WTC11 (cell line): Measurements from ENCODE around the gene STK16. TPM values are rescaled to one million over a fixed set of nuclear protein-coding genes. Genes with fewer than 3 reads are reported as not detected.

Experiments used
- ATAC-seq: fragments of 200-7000 bp; cut with Tn5 transposase; 2 replicates; pipeline ENCODE4 v1.10.0; 2021; ENCODE audit warnings: mild to moderate bottlenecking, moderate library complexity
- CTCF ChIA-PET: fragments of 300-600 bp; sonication (Branson Sonifier 250); formaldehyde crosslinking; loops from one replicate; lab custom pipeline; 2021; ENCODE audit warnings: antibody characterized with exemption; lab: Charles Lee
- POLR2A ChIA-PET: fragments of 350-600 bp; sonication (Branson Sonifier 250); formaldehyde crosslinking; loops from one replicate; lab custom pipeline; 2021; ENCODE audit warnings: antibody characterized with exemption; lab: Charles Lee
- DNase-seq: peaks from one replicate; pipeline ENCODE4 v3.0.0; 2021; ENCODE audit warnings: low spot score
- H3K27ac Mint-ChIP-seq: 2 replicates; pipeline ENCODE4 v1.8.0; 2021; ENCODE audit warnings: mixed read lengths
- H3K27me3 Mint-ChIP-seq: 2 replicates; pipeline ENCODE4 v1.8.0; 2021; ENCODE audit warnings: low read depth, mild to moderate bottlenecking, moderate library complexity, mixed read lengths
- H3K36me3 Mint-ChIP-seq: 2 replicates; pipeline ENCODE4 v1.8.0; 2021; ENCODE audit warnings: mixed read lengths
- H3K4me1 Mint-ChIP-seq: 2 replicates; pipeline ENCODE4 v1.8.0; 2022; ENCODE audit warnings: mixed read lengths
- H3K4me3 Mint-ChIP-seq: 2 replicates; pipeline ENCODE4 v1.8.0; 2021; ENCODE audit warnings: mild to moderate bottlenecking, moderate library complexity, mixed read lengths
- H3K9me3 Mint-ChIP-seq: 2 replicates; pipeline ENCODE4 v1.8.0; 2021; ENCODE audit warnings: mixed read lengths
- ATF1 ChIP-seq: sonication (generic); formaldehyde crosslinking; IDR thresholded peaks from 2 replicates; pipeline ENCODE4 v1.8.1; 2023; ENCODE audit warnings: mild to moderate bottlenecking, moderate library complexity, missing genetic modification reagents
- CREB1 ChIP-seq: sonication (generic); formaldehyde crosslinking; IDR thresholded peaks from 2 replicates; pipeline ENCODE4 v1.8.0; 2023; ENCODE audit warnings: mild to moderate bottlenecking, missing genetic modification reagents
- ELF4 ChIP-seq: sonication (generic); formaldehyde crosslinking; IDR thresholded peaks from 2 replicates; pipeline ENCODE4 v1.8.1; 2022; ENCODE audit warnings: low read depth, mild to moderate bottlenecking, moderate library complexity, missing genetic modification reagents
- FOXJ3 ChIP-seq: sonication (generic); formaldehyde crosslinking; IDR thresholded peaks from 2 replicates; pipeline ENCODE4 v1.9.0; 2021; ENCODE audit warnings: missing genetic modification reagents, mild to moderate bottlenecking, borderline replicate concordance
- FOXK1 ChIP-seq: sonication (generic); formaldehyde crosslinking; IDR thresholded peaks from 2 replicates; pipeline ENCODE4 v1.8.0; 2022; ENCODE audit warnings: mild to moderate bottlenecking, moderate library complexity, missing genetic modification reagents
- GABPB1 ChIP-seq: sonication (generic); formaldehyde crosslinking; IDR thresholded peaks from 2 replicates; pipeline ENCODE4 v1.8.1; 2023; ENCODE audit warnings: mild to moderate bottlenecking, missing genetic modification reagents
- GTF2I ChIP-seq: fragments of 250-450 bp; sonication (Bioruptor Pico); conservative IDR thresholded peaks from 2 replicates; pipeline ENCODE4 v1.4.0; 2021; ENCODE audit warnings: mild to moderate bottlenecking
- IRF2 ChIP-seq: sonication (generic); formaldehyde crosslinking; IDR thresholded peaks from 2 replicates; pipeline ENCODE4 v1.8.0; 2022; ENCODE audit warnings: low read depth, missing genetic modification reagents, borderline replicate concordance
- JUN ChIP-seq: sonication (generic); formaldehyde crosslinking; IDR thresholded peaks from 2 replicates; pipeline ENCODE4 v1.8.0; 2023; ENCODE audit warnings: mild to moderate bottlenecking, missing genetic modification reagents
- KAT7 ChIP-seq: sonication (generic); formaldehyde crosslinking; IDR thresholded peaks from 2 replicates; pipeline ENCODE4 v1.8.1; 2023; ENCODE audit warnings: missing genetic modification reagents, mild to moderate bottlenecking, borderline replicate concordance
- NFATC4 ChIP-seq: fragments of 250-450 bp; sonication (Bioruptor Pico); IDR thresholded peaks from 2 replicates; pipeline ENCODE4 v1.9.0; 2021; ENCODE audit warnings: mild to moderate bottlenecking
- NFE2L1 ChIP-seq: sonication (generic); formaldehyde crosslinking; IDR thresholded peaks from 2 replicates; pipeline ENCODE4 v1.8.1; 2023; ENCODE audit warnings: missing genetic modification reagents
- NFYB ChIP-seq: sonication (generic); formaldehyde crosslinking; conservative IDR thresholded peaks from 2 replicates; pipeline ENCODE4 v1.8.0; 2022; ENCODE audit warnings: low read depth, missing genetic modification reagents
- ZNF317 ChIP-seq: sonication (generic); formaldehyde crosslinking; IDR thresholded peaks from 2 replicates; pipeline ENCODE4 v1.8.1; 2023; ENCODE audit warnings: low read depth, mild to moderate bottlenecking, moderate library complexity, missing genetic modification reagents, borderline replicate concordance
- ZNF396 ChIP-seq: fragments of 250-450 bp; sonication (Bioruptor Pico); IDR thresholded peaks from 2 replicates; pipeline ENCODE4 v1.8.0; 2021; ENCODE audit warnings: mild to moderate bottlenecking, moderate library complexity, borderline replicate concordance
- total RNA-seq: library from RNA; stranded (reverse); gene quantifications from 3 replicates; pipeline ENCODE4 v1.2.3, GENCODE V29; 2021
- TF ChIP-seq, protein P1 (sequence below): sonication (generic); formaldehyde crosslinking; IDR thresholded peaks from 2 replicates; pipeline ENCODE4 v1.8.1; 2022; ENCODE audit warnings: mild to moderate bottlenecking, missing genetic modification reagents, moderate library complexity, borderline replicate concordance
- TF ChIP-seq, protein P2 (sequence below): sonication (generic); formaldehyde crosslinking; IDR thresholded peaks from 2 replicates; pipeline ENCODE4 v1.8.0; 2022; ENCODE audit warnings: mild to moderate bottlenecking, missing genetic modification reagents
- TF ChIP-seq, protein P3 (sequence below): sonication (generic); formaldehyde crosslinking; IDR thresholded peaks from 2 replicates; pipeline ENCODE4 v1.8.0; 2023; ENCODE audit warnings: missing genetic modification reagents, mild to moderate bottlenecking, borderline replicate concordance
- TF ChIP-seq, protein P4 (sequence below): sonication (generic); formaldehyde crosslinking; IDR thresholded peaks from 2 replicates; pipeline ENCODE4 v1.8.1; 2023; ENCODE audit warnings: mild to moderate bottlenecking, missing genetic modification reagents, moderate library complexity
- TF ChIP-seq, protein P5 (sequence below): sonication (generic); formaldehyde crosslinking; IDR thresholded peaks from 2 replicates; pipeline ENCODE4 v1.8.1; 2022; ENCODE audit warnings: mild to moderate bottlenecking, moderate library complexity, missing genetic modification reagents

The STK16 gene
- total RNA-seq, 1 experiment from 2014 or later = 27.5 TPM

DNA sequence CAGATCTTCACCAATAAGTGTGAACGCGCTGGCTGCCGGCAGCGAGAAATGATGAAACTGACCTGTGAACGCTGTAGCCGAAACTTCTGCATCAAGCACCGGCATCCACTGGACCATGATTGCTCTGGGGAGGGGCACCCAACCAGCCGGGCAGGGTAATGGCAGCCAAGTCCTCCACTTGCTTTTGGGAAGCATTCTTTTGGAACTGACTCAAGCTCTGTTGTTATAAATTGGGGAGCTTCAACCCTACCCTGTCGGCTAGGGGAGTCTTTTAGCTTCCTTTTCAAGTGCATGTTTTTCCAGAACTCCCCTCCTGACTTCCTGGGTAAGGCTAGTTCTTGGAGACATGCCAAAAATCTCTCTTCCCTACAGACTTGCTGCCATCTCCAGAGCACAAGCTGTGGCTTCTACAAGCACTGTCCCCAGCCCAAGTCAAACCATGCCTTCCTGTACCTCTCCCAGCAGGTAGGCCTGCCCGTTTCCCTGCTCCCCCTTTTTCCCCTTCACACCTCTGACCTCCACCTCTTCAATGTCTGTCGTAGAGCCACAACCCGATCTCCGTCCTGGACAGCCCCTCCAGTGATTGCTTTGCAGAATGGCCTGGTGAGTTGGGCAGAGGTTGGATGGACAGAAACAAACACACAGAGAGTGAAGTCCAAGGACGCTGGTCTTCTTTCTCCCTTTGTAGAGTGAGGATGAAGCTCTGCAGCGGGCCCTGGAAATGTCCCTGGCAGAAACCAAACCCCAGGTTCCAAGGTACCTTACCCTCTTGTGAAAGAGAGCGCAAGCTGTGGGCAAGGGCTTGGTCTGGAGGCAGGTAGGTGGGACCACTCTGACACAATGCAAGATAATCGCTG lies 37.2 kb upstream of the STK16 start:
- Mint-ChIP-seq H3K9me3 (peaks cover 5% of the 10 kb centered on the region), H3K4me1 (peaks cover 6% of the 10 kb centered on the region), H3K27ac (peak overlapping the region; percentile 88; the same call in 1 of the 2 replicates), H3K27me3 (peaks cover 11% of the 10 kb centered on the region), H3K36me3 (peaks cover 42% of the 10 kb centered on the region), H3K4me3 (peak overlapping the region; percentile 74)
- DNase-seq (no peak), ATAC-seq (no peak)
- TF ChIP-seq, protein P1, sequence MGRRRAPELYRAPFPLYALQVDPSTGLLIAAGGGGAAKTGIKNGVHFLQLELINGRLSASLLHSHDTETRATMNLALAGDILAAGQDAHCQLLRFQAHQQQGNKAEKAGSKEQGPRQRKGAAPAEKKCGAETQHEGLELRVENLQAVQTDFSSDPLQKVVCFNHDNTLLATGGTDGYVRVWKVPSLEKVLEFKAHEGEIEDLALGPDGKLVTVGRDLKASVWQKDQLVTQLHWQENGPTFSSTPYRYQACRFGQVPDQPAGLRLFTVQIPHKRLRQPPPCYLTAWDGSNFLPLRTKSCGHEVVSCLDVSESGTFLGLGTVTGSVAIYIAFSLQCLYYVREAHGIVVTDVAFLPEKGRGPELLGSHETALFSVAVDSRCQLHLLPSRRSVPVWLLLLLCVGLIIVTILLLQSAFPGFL (CRISPR knock-in tag) = no peak
- TF ChIP-seq GABPB1 = peak; percentile 56
- POLR2A ChIA-PET = no interaction called here
- CTCF ChIA-PET = no interaction called here

DNA sequence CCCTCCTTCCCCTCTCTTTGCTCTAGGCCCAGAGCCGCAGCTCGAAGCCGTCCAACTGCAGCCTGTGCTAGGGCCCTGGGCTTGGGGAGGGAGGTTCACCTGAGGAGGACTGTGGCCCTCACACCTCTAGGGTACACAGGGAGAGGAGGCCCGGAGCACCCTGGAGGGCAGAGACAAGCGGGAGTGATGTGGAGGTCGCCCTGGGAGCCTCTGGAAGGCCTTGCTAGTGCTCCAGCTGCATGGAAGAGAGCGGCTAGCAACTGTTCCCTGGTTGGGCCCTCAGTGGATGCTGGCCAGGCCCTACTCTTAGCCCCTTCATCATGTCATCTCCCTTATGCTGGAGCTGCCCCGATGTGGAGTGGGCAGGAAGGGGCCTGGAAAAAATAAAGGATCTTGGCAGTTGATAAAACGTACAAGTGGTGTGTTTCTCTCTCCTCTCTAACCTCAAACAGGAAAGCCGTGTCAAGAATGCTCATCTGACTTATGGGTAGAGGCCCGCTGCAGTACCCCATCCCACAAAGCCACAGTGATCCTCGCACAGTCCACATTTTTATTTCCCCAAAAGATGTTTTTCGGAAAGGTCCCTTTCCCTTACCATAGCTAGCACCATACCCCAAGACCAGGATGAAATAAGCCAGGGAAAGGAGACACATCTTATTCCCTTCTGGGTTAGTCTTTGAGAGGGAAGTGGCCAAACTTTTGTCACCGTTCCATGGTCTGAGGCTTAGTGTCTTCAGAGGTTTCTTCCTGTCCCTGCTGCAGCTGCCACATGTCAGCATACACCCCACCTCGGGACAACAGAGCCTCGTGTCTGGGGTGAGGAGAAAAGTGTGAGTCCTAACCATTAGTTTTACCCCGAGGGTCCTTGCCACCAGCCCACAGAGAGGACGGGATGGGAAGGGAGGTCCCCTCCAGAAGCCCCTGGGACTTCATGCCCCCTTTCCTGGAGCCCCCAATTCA lies 35.8 kb upstream of the STK16 start:
- H3K4me3 Mint-ChIP-seq = no peak overlapping the region
- H3K27ac Mint-ChIP-seq = no peak overlapping the region
- no peak for ATAC-seq
- H3K36me3 Mint-ChIP-seq = peaks cover 54% of the 10 kb centered on the region
- ChIA-PET CTCF (no interaction called here), POLR2A (no interaction called here)
- no peak for DNase-seq
- peaks cover 6% of the 10 kb centered on the region for H3K4me1 Mint-ChIP-seq
- peaks cover 2% of the 10 kb centered on the region for H3K9me3 Mint-ChIP-seq
- peaks cover 8% of the 10 kb centered on the region for H3K27me3 Mint-ChIP-seq
- TF ChIP-seq NFATC4 (CRISPR knock-in tag) (no peak), ELF4 (CRISPR knock-in tag) (no peak), FOXK1 (CRISPR knock-in tag) (no peak), GTF2I (CRISPR knock-in tag) (no peak), ZNF317 (no peak), ZNF396 (no peak), IRF2 (CRISPR knock-in tag) (no peak), ATF1 (no peak), NFYB (CRISPR knock-in tag) (no peak), CREB1 (CRISPR knock-in tag) (no peak), NFE2L1 (no peak), KAT7 (CRISPR knock-in tag) (no peak), FOXJ3 (no peak), JUN (no peak)
- TF ChIP-seq, protein P2, sequence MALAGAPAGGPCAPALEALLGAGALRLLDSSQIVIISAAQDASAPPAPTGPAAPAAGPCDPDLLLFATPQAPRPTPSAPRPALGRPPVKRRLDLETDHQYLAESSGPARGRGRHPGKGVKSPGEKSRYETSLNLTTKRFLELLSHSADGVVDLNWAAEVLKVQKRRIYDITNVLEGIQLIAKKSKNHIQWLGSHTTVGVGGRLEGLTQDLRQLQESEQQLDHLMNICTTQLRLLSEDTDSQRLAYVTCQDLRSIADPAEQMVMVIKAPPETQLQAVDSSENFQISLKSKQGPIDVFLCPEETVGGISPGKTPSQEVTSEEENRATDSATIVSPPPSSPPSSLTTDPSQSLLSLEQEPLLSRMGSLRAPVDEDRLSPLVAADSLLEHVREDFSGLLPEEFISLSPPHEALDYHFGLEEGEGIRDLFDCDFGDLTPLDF (CRISPR knock-in tag) = no peak
- TF ChIP-seq, protein P3, sequence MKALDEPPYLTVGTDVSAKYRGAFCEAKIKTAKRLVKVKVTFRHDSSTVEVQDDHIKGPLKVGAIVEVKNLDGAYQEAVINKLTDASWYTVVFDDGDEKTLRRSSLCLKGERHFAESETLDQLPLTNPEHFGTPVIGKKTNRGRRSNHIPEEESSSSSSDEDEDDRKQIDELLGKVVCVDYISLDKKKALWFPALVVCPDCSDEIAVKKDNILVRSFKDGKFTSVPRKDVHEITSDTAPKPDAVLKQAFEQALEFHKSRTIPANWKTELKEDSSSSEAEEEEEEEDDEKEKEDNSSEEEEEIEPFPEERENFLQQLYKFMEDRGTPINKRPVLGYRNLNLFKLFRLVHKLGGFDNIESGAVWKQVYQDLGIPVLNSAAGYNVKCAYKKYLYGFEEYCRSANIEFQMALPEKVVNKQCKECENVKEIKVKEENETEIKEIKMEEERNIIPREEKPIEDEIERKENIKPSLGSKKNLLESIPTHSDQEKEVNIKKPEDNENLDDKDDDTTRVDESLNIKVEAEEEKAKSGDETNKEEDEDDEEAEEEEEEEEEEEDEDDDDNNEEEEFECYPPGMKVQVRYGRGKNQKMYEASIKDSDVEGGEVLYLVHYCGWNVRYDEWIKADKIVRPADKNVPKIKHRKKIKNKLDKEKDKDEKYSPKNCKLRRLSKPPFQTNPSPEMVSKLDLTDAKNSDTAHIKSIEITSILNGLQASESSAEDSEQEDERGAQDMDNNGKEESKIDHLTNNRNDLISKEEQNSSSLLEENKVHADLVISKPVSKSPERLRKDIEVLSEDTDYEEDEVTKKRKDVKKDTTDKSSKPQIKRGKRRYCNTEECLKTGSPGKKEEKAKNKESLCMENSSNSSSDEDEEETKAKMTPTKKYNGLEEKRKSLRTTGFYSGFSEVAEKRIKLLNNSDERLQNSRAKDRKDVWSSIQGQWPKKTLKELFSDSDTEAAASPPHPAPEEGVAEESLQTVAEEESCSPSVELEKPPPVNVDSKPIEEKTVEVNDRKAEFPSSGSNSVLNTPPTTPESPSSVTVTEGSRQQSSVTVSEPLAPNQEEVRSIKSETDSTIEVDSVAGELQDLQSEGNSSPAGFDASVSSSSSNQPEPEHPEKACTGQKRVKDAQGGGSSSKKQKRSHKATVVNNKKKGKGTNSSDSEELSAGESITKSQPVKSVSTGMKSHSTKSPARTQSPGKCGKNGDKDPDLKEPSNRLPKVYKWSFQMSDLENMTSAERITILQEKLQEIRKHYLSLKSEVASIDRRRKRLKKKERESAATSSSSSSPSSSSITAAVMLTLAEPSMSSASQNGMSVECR (CRISPR knock-in tag) = no peak
- TF ChIP-seq, protein P4, sequence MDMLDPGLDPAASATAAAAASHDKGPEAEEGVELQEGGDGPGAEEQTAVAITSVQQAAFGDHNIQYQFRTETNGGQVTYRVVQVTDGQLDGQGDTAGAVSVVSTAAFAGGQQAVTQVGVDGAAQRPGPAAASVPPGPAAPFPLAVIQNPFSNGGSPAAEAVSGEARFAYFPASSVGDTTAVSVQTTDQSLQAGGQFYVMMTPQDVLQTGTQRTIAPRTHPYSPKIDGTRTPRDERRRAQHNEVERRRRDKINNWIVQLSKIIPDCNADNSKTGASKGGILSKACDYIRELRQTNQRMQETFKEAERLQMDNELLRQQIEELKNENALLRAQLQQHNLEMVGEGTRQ (CRISPR knock-in tag) = no peak
- TF ChIP-seq, protein P5, sequence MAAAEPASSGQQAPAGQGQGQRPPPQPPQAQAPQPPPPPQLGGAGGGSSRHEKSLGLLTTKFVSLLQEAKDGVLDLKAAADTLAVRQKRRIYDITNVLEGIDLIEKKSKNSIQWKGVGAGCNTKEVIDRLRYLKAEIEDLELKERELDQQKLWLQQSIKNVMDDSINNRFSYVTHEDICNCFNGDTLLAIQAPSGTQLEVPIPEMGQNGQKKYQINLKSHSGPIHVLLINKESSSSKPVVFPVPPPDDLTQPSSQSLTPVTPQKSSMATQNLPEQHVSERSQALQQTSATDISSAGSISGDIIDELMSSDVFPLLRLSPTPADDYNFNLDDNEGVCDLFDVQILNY (CRISPR knock-in tag) = no peak
